CD4-positive, alpha-beta T cell treated with Interleukin-2 at 100 ng/mL for 4 hours (primary cell): ENCODE measurements around the gene THRB.

ENCODE experiments used
- DNase-seq: peaks from one replicate; pipeline ENCODE4 v3.0.0-alpha.2; 2020; ENCODE audit warnings: low spot score

The THRB gene

DNA sequence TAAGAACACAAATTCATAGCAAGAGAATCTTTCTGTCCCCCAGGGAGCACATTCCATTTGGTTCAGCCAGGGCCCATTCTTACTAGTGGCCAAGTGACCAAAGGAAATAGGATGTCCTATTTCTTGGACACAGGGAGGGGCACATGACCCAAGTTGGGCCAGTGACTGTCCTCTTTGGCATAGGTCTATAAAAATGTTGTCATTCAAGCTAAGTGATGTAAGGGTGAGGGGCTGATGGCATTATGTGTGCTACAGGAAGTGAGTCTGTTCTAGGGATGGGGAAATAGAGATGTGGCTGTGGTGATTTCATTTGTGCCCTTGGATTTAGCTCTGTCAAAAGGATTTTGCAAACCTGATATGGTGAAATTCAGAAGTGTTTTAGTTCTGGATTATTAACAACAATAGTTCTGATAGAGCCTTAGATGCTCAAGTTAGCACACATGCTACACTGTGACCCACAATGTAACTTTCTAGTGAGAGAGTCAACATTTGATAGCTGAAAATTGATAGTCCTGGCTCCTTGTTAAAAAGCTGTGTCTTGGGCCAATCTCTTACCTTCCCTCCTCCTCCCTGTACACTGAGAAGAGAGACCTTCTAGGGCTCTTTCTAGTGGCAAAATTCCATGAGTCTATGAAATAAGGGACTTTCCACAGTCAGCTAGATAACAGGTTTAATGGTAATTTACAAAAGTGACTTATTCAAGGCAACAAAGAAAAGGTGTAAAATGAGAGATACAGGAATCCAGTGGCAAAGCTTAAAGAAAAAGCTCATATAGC, 117.2 kb downstream of the THRB start:
- no peak for DNase-seq

GRCh38 chr3:24375947-24376384, 118.7 kb downstream of the THRB start:
- DNase-seq, result no peak

DNA sequence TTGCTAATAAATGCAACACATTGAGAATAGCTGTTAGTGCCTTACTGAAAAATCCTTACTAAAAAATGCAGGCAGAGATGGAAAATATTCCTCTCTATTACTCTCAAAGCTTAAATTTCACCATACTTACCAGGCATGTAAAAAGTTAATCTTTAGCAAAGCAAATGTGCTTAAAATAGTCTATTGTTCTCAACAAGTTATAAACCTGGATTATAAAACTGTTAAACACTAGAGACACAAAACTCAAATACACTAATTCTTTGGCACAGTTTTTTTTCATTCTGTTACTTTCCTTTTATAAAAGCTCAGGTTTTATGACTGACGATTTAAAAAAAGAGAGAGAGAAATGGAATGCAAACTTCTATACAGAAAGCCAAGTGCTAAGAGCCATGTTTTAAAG, 119.8 kb downstream of the THRB start:
- no peak for DNase-seq

- no peak for DNase-seq
Measured at GRCh38 chr3:24373198-24373959, 121.3 kb downstream of the THRB start.

DNA sequence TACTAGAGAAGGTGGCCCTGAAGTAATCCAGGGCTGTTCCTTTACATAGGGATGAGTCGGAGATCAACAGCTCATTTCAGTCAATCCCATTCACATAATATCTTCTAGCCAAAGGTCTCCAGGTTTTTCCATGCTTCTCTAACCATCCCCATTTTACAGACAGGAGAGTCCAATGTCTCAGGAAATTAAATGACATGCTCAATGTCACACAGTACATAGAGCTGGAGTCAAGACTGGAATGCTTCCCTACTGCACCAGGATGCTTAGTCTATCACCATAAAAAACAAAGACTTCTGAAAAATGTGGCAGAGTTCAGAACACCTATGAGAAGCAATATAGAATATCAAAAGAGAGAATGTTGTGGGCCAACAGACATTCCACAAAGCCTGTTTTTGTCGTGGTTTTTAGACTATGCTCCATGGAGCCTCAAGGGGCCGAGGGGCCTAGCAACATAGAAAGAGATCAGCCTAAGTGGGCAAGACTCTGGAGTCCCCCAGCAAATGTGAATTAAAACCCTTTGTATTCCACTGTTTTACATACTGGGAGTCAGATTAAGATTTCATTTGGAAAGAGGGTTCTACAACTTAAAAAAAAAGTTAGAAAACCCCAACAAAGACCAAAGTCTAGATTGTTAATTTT, 122.0 kb downstream of the THRB start:
- DNase-seq, result no peak

GRCh38 chr3:24370352-24371090, 124.1 kb downstream of the THRB start:
- no peak for DNase-seq

DNA sequence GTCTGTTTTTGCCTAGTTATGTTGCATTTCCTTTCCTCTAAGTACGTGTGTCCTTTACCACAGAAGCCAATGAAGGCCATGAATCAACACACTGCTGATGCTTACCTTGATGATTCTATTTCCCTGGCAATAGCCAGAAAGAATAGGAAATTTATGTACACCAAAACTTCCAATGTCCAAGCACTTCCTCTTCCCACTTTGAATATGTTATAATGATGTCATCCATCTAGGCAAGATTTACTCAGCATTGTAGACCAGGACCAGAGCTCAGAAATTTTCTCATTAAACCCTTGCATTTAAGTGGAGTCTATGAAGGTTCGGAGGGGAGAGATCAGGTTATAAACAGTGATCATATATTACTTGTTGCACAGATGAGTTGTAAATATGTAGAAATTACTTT, 126.0 kb downstream of the THRB start:
- no peak for DNase-seq

DNA sequence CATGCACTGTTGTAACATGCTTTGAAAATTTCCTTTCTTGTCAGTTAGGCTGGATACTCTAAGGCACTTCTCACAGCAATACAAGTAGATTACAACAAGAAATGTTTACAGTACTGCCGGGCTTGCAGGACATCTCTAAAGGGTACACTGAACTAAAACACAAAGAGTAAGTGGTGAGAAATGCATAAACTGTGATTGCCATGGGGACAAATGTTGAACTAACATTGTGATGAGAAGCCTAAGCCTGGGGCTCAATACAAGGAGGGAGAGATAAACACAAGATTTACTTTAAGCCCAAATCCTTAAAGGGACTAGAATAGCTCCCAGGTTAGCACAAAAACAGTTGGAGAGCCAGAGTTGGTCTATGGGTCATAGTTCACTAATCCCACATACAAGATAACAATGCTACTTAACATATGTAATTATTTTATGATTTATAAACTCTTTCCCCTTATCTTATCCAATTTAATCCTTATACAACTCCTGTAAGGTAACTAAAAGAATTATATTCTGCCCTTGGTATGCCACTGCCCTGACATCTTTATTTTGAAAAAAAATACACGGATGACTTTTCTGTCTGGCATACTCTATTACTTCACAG, 126.9 kb downstream of the THRB start:
- DNase-seq, result no peak

- no peak for DNase-seq
Measured at GRCh38 chr3:24367216-24367615, 127.4 kb downstream of the THRB start.

- no peak for DNase-seq
Measured at GRCh38 chr3:24365168-24365567, 129.5 kb downstream of the THRB start.

- DNase-seq, result no peak
Measured at GRCh38 chr3:24364359-24364758, 130.3 kb downstream of the THRB start.

- no peak for DNase-seq
Measured at GRCh38 chr3:24363242-24363641, 131.4 kb downstream of the THRB start.

- no peak for DNase-seq
Measured at GRCh38 chr3:24361623-24362022, 133.0 kb downstream of the THRB start.

DNA sequence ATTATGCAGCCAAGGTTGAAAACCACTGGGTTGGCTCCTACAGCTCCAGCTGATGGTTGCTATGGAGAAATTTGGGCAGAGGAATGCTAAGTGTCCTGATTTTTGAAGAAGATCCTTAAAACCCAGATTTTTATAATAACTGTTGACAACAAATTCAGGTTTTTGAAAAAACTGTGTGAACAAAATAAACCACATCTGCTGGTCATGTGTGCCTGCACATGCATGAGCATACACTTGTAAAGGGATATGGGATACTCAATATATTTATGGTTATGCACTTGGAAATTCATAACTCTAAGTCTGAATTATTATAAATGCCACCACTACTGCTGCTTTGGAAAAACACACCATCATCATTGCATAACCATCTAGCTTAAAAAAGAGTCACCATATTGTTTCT, 133.7 kb downstream of the THRB start:
- no peak for DNase-seq

GRCh38 chr3:24359645-24360462, 134.8 kb downstream of the THRB start:
- no peak for DNase-seq

- no peak for DNase-seq
Measured at GRCh38 chr3:24359102-24359501, 135.5 kb downstream of the THRB start.

DNA sequence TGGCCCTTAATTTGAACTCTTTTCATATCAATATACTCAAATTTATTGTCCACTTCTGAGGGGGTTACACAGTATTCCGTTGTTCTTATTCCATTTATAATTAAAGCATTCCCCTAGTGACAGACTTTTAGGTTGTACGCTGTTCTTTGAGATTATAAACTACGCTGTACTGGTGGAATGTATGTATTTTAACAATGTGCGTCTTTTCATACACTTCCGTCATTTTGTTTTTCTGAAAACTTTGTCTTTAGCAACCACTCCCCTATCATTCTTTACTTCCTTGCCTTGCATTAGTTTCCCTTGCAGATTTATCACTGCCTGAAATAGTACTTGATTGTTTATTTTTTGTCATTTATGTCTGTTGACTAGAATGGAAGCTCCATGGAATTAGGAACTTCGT, 137.0 kb downstream of the THRB start:
- no peak for DNase-seq

DNA sequence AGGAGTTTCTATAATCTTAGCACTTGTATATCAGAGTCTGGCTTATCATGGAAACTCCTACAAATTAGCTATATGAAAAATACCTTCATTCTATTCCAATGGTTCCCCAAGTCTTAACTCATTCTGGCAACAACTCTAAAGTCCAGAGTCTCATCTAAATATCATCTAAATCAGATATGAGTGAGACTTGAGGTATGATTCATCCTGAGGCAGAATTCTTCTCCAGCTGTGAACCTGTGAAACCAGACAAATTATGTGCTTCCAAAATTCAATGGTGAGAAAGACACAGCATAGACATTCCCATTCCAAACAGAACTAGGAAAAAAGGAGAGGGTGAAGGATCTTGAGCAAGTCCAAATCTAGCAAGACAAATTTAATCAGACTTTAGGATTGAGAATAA, 138.8 kb downstream of the THRB start:
- DNase-seq, result no peak

DNA sequence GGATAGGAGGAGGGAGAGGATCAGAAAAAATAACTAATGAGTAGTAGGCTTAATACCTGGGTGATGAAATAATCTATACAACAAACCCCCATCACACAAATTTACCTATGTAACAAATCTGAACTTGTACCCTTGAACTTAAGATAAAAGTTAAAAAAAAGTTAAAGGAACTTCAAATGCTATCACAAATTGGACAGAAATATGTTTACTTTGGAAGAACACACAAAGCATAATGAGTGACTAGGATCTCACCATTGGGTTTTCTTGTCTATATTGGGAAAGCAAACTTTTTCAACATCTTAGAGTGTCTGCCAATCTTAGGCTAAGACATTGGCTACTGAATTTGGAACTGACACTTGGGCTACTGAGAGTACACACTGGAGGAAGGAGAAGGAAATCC, 140.4 kb downstream of the THRB start:
- DNase-seq, result no peak

- no peak for DNase-seq
Measured at GRCh38 chr3:24352893-24353553, 141.6 kb downstream of the THRB start.
